ENCODE results near the gene SLC9A3. TPM values are rescaled to one million over a fixed set of nuclear protein-coding genes. Genes with fewer than 3 reads are reported as not detected.

The SLC9A3 gene
- total RNA-seq, 2 experiments from 2014 or later: 1.2 to 1.6 TPM

Other genes starting within 250 kb of the SLC9A3 start
- gene AHRR, start 202.7 kb downstream of the SLC9A3 start, total RNA-seq: 10 to 100 TPM; 23.6 to 24.6 TPM
- gene EXOC3, start 81.3 kb downstream of the SLC9A3 start, total RNA-seq: 10 to 100 TPM; 67.7 to 68.8 TPM
- gene CEP72, start 87.9 kb upstream of the SLC9A3 start, total RNA-seq: 10 to 100 TPM; 24.1 to 24.2 TPM
- under 1 TPM; 0.10 to 0.15 TPM for gene TPPP, start 168.9 kb upstream of the SLC9A3 start, total RNA-seq